ENCODE results near the gene C17orf50. TPM values are rescaled to one million over a fixed set of nuclear protein-coding genes. Genes with fewer than 3 reads are reported as not detected.

Gene C17orf50
- total RNA-seq, 1 donor from 2014 or later = not detected

- no peak for DNase-seq
These were observed 7.5 kb upstream of the C17orf50 start, which contains the start of gene GAS2L2 for GRCh38 chr17:35752945-35753764. GAS2L2 (minus strand) TSS chr17:35753239; CDS start chr17:35752850, 389 bp downstream.

- DNase-seq = no peak
These were observed 3.4 kb upstream of the C17orf50 start for GRCh38 chr17:35757243-35757642.

GRCh38 chr17:35761601-35762000 lies 914 bp downstream of the C17orf50 start:
- DNase-seq = no peak

GRCh38 chr17:35763767-35764122 lies 3.1 kb downstream of the C17orf50 start:
- no peak for DNase-seq

GRCh38 chr17:35764123-35764991 lies 3.7 kb downstream of the C17orf50 start:
- DNase-seq = peak; percentile 93

- peak; percentile 31 for DNase-seq
These were observed 4.5 kb downstream of the C17orf50 start for GRCh38 chr17:35765086-35765710.

- no peak for DNase-seq
These were observed 5.2 kb downstream of the C17orf50 start for GRCh38 chr17:35765756-35766488.

- DNase-seq = no peak
These were observed 5.8 kb downstream of the C17orf50 start for GRCh38 chr17:35766489-35766877.

- peak; percentile 58 for DNase-seq
These were observed 6.3 kb downstream of the C17orf50 start for GRCh38 chr17:35766903-35767510.

- no peak for DNase-seq
These were observed 8.1 kb downstream of the C17orf50 start for GRCh38 chr17:35768797-35769196.

- no peak for DNase-seq
These were observed 9.3 kb downstream of the C17orf50 start for GRCh38 chr17:35769895-35770486.

GRCh38 chr17:35773129-35773528 lies 12.4 kb downstream of the C17orf50 start:
- DNase-seq = no peak

- DNase-seq = peak; percentile 48
These were observed 13.2 kb downstream of the C17orf50 start for GRCh38 chr17:35773679-35774425.

GRCh38 chr17:35774499-35774898 lies 13.8 kb downstream of the C17orf50 start:
- peak; percentile 71 for DNase-seq

- no peak for DNase-seq
These were observed 14.4 kb downstream of the C17orf50 start for GRCh38 chr17:35775039-35775438.

GRCh38 chr17:35775583-35775982 lies 14.9 kb downstream of the C17orf50 start:
- no peak for DNase-seq

- DNase-seq = no peak
These were observed 18.0 kb downstream of the C17orf50 start for GRCh38 chr17:35778641-35779196.

GRCh38 chr17:35780950-35781349 lies 20.3 kb downstream of the C17orf50 start:
- DNase-seq = no peak

GRCh38 chr17:35784895-35785294 lies 24.2 kb downstream of the C17orf50 start:
- DNase-seq = no peak

- no peak for DNase-seq
These were observed 26.3 kb downstream of the C17orf50 start for GRCh38 chr17:35786941-35787432.

All from tongue (tissue), 2 donors.